Mesenchymal stem cell (in vitro differentiated cells and primary cell): ENCODE measurements around the gene SPATS2.
A peak's percentile ranks its signal among the peaks of the same experiment; 100 is the strongest.

Experiments used
- DNase-seq: peaks from one replicate; pipeline ENCODE4 v3.0.0-alpha.2; 2013
- H2AFZ ChIP-seq: one replicate; pipeline ENCODE4 v1.6.1; 2013; ENCODE audit warnings: low read depth, mild to moderate bottlenecking, control low read depth, inconsistent platforms, low read length, moderate library complexity
- H2AK5ac ChIP-seq: 2 replicates; pipeline ENCODE4 v1.6.1; 2013; ENCODE audit warnings: low read length, moderate library complexity, mild to moderate bottlenecking, inconsistent platforms; ENCODE audit not compliant: severe bottlenecking
- H2BK120ac ChIP-seq: one replicate; pipeline ENCODE4 v1.6.1; 2013; ENCODE audit warnings: low read depth, mild to moderate bottlenecking, inconsistent platforms, low read length, moderate library complexity
- H2BK12ac ChIP-seq, 2 experiments: one replicate each; pipeline ENCODE4 v1.6.1; 2013; ENCODE audit warnings: inconsistent platforms in 2 of 2, low read length in 2 of 2, mild to moderate bottlenecking in 2 of 2, moderate library complexity in 2 of 2, control low read depth in 1 of 2
- H2BK15ac ChIP-seq: one replicate; pipeline ENCODE4 v1.6.1; 2013; ENCODE audit warnings: mild to moderate bottlenecking, low read depth, inconsistent platforms; ENCODE audit not compliant: poor library complexity, severe bottlenecking
- H2BK5ac ChIP-seq: 2 replicates; pipeline ENCODE4 v1.6.1; 2013; ENCODE audit warnings: low read depth, mild to moderate bottlenecking, low read length, control low read depth, inconsistent platforms; ENCODE audit not compliant: poor library complexity, severe bottlenecking
- H3K14ac ChIP-seq, 2 experiments: one replicate each; pipeline ENCODE4 v1.6.1; 2013; ENCODE audit warnings: inconsistent platforms in 2 of 2, low read length in 2 of 2, control low read depth in 1 of 2, mild to moderate bottlenecking in 1 of 2, moderate library complexity in 1 of 2
- H3K18ac ChIP-seq, 2 experiments: one replicate each; pipeline ENCODE4 v1.6.1; 2013; ENCODE audit warnings: inconsistent platforms in 2 of 2, low read length in 2 of 2, control low read depth in 1 of 2, low read depth in 1 of 2, mild to moderate bottlenecking in 1 of 2
- H3K23ac ChIP-seq, 2 experiments: one replicate each; pipeline ENCODE4 v1.6.1; 2013; ENCODE audit warnings: inconsistent platforms in 2 of 2, low read length in 2 of 2, mild to moderate bottlenecking in 2 of 2, moderate library complexity in 2 of 2, control low read depth in 1 of 2
- H3K27ac ChIP-seq: 2 replicates; pipeline ENCODE4 v1.5.1; 2013; ENCODE audit warnings: mild to moderate bottlenecking, moderate library complexity, low read length, control low read depth, inconsistent platforms; ENCODE audit not compliant: poor library complexity, severe bottlenecking
- H3K27me3 ChIP-seq, 2 experiments: 2 replicates each; pipeline versions ENCODE4 v1.6.1 to v1.7.0; 2013; ENCODE audit warnings: low read length in 2 of 2, mild to moderate bottlenecking in 2 of 2, moderate library complexity in 2 of 2, control low read depth in 1 of 2, inconsistent platforms in 1 of 2; ENCODE audit not compliant: control insufficient read depth in 1 of 2, insufficient read depth in 1 of 2
- H3K36me3 ChIP-seq, 2 experiments: 2 replicates each; pipeline versions ENCODE4 v1.6.1 to v1.7.0; 2013; ENCODE audit warnings: low read length in 2 of 2, control low read depth in 1 of 2, inconsistent platforms in 1 of 2, low read depth in 1 of 2, mild to moderate bottlenecking in 1 of 2; ENCODE audit not compliant: insufficient read depth in 2 of 2, control insufficient read depth in 1 of 2
- H3K4ac ChIP-seq, 2 experiments: one replicate each; pipeline ENCODE4 v1.6.1; 2013; ENCODE audit warnings: inconsistent platforms in 2 of 2, low read length in 2 of 2, mild to moderate bottlenecking in 2 of 2, moderate library complexity in 2 of 2, control low read depth in 1 of 2, low read depth in 1 of 2
- H3K4me1 ChIP-seq: 2 replicates; pipeline ENCODE4 v1.6.1; 2013; ENCODE audit warnings: low read depth, low read length, control low read depth; ENCODE audit not compliant: control insufficient read depth, insufficient read depth
- H3K4me2 ChIP-seq: 2 replicates; pipeline ENCODE4 v1.6.1; 2013; ENCODE audit warnings: low read length, mild to moderate bottlenecking, inconsistent platforms; ENCODE audit not compliant: poor library complexity, severe bottlenecking
- H3K4me3 ChIP-seq, 2 experiments: 2 replicates each; pipeline versions ENCODE4 v1.5.1 to v1.7.0; 2013; ENCODE audit warnings: low read length in 2 of 2, mild to moderate bottlenecking in 2 of 2, control low read depth in 1 of 2, low read depth in 1 of 2; ENCODE audit not compliant: insufficient read depth in 1 of 2
- H3K79me1 ChIP-seq: replicated peaks from 2 replicates; pipeline ENCODE4 v1.6.1; 2013; ENCODE audit warnings: mild to moderate bottlenecking, control low read depth, low read length, inconsistent platforms; ENCODE audit not compliant: poor library complexity, severe bottlenecking
- H3K9ac ChIP-seq: 2 replicates; pipeline ENCODE4 v1.7.0; 2013; ENCODE audit warnings: mild to moderate bottlenecking, low read length, moderate library complexity
- H3K9me3 ChIP-seq: 2 replicates; pipeline ENCODE4 v1.7.0; 2013; ENCODE audit warnings: mild to moderate bottlenecking, low read length; ENCODE audit not compliant: control insufficient read depth
- H4K8ac ChIP-seq: one replicate; pipeline ENCODE4 v1.6.1; 2013; ENCODE audit warnings: inconsistent platforms, mild to moderate bottlenecking, low read length, moderate library complexity
- H4K91ac ChIP-seq: one replicate; pipeline ENCODE4 v1.6.1; 2013; ENCODE audit warnings: mild to moderate bottlenecking, low read length, inconsistent platforms
- WGBS: methylation state at CpG from one replicate; pipeline ENCODE4 v1.1.7; 2013; ENCODE audit warnings: mixed read lengths; 5-methylcytosine and 5-hydroxymethylcytosine counted together

SPATS2 gene

DNA sequence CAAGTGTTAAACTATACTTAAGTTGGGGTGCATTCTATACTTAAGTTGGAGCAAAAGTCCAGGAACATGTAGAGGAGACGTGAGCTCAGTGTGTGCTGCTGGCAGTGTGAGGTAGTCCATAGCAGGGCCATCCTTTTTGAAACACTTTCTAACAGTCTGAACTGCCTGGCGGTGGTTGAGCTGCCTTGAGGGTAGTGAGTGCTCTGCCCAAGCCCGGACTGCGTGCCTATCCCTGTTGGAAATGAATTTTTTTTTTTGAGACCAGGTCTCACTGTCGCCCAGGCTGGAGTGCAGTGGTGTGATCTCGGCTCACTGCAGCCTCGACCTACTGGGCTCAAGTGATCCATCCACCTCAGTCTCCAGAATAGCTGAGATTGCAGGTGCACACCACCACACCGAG is 185.6 kb downstream of the SPATS2 start:
- H3K79me1 ChIP-seq = peaks cover 2% of the 10 kb centered on the region
- no peak overlapping the region for H3K9ac ChIP-seq
- no peak overlapping the region for H2BK12ac ChIP-seq
- H3K14ac ChIP-seq = no peak overlapping the region
- peaks cover 15 to 25% of the 10 kb centered on the region in 2 experiments for H3K36me3 ChIP-seq
- no peak overlapping the region for H2AK5ac ChIP-seq
- H2BK15ac ChIP-seq = no peak overlapping the region
- no peak overlapping the region for H3K4me3 ChIP-seq
- no peak overlapping the region for H4K91ac ChIP-seq
- H4K8ac ChIP-seq = no peak overlapping the region
- no peak overlapping the region for H2AFZ ChIP-seq
- H3K4me2 ChIP-seq = no peak overlapping the region
- H3K18ac ChIP-seq = no peak overlapping the region
- peaks cover 47 to 54% of the 10 kb centered on the region in 2 experiments for H3K27me3 ChIP-seq
- no peak overlapping the region for H3K23ac ChIP-seq
- H3K27ac ChIP-seq = no peak overlapping the region
- DNase-seq = no peak
- no peak overlapping the region for H2BK5ac ChIP-seq
- no peak overlapping the region for H2BK120ac ChIP-seq
- WGBS = 80% methylated on average over 8 of the region's 8 CpGs
- no peaks in the 10 kb centered on the region for H3K9me3 ChIP-seq
- H3K4ac ChIP-seq = no peak overlapping the region
- H3K4me1 ChIP-seq = peaks cover 13% of the 10 kb centered on the region

DNA sequence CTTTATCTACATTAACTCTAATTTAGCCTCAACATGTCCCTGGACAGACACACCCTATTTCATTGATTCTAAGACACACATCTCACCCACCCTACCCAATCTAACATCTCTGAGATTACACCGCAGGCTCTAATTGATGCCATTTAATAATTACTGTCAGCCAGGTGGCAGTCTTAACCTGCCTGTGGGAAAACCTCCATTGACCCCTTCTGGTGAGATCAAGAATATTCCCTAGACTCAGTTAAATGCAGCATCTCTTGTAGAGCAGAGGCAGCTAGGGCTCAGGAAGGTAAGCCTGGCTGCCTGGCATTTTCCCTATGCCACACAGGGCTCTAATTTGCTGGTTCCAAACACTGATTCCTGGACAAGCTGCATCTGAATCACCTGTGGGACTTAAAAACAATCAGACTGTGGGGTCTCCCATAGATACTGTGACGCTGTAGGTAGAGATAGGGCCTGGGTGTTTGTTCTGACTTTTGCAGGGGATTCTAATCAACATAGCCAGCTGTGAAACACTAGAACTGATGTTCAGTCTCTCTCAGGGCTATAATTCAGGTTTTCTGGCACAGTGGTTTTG is 186.3 kb downstream of the SPATS2 start:
- Histone ChIP-seq H3K27me3 (peaks cover 40 to 47% of the 10 kb centered on the region in 2 experiments), H2AK5ac (no peak overlapping the region), H2BK120ac (no peak overlapping the region), H3K4me2 (no peak overlapping the region), H3K9me3 (no peaks in the 10 kb centered on the region), H2BK12ac (no peak overlapping the region), H3K23ac (no peak overlapping the region), H2AFZ (no peak overlapping the region), H3K4me3 (no peak overlapping the region), H3K4me1 (peaks cover 10% of the 10 kb centered on the region), H4K8ac (no peak overlapping the region), H3K9ac (no peak overlapping the region), H3K79me1 (peaks cover 2% of the 10 kb centered on the region), H3K4ac (no peak overlapping the region), H3K18ac (no peak overlapping the region), H2BK15ac (no peak overlapping the region), H3K14ac (no peak overlapping the region), H3K36me3 (peaks cover 21 to 31% of the 10 kb centered on the region in 2 experiments), H2BK5ac (no peak overlapping the region), H4K91ac (no peak overlapping the region), H3K27ac (no peak overlapping the region)
- peak; percentile 17 for DNase-seq
- 66% methylated on average over 2 of the region's 2 CpGs for WGBS

DNA sequence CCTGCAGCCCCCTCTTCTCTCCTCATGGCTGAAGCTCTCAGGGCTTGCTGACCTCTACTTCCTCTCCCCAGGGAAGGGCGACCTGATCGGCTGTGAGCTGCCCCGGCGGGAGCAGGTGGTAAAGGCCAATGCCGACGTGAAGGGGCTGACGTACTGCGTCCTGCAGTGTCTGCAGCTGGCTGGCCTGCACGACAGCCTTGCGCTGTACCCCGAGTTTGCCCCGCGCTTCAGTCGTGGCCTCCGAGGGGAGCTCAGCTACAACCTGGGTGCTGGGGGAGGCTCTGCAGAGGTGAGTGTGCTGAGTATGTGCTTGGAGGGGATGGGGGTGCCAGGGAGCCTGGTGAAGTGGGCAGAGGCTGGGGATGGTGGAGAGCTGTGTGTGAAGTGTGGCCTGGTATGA is 187.0 kb downstream of the SPATS2 start:
- H3K14ac ChIP-seq = no peak overlapping the region
- no peak overlapping the region for H3K4me3 ChIP-seq
- no peak overlapping the region for H2BK15ac ChIP-seq

DNA sequence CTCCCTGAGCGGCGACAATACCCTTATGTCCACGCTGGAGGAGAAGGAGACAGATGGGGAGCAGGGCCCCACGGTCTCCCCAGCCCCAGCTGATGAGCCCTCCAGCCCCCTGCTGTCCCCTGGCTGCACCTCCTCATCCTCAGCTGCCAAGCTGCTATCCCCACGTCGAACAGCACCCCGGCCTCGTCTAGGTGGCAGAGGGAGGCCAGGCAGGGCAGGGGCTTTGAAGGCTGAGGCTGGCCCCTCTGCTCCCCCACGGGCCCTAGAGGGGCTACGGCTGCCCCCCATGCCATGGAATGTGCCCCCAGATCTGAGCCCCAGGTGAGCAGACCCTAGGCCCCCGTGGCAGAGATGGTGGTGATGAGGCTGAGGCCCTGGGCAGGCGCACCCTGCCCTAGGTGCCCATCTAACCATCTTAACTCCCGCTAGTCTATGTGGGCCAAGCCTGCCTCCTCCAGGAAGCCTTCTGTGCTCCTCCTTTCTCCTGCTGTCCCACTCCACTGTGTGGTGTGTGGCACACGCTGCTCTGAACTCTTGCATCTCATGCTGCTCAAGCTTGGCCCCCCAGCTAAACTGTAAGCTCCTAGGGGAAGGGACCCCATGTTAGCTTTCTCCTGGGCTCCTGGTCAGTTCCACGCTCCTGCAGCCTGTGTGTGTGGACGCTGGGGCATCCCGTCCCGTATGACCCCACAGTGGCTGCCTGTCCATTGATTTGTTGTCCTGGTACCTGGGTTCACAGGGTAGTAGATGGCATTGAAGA is 188.5 kb downstream of the SPATS2 start:
- Histone ChIP-seq H3K23ac (no peak overlapping the region), H3K14ac (no peak overlapping the region), H3K27ac (no peak overlapping the region), H2BK15ac (no peak overlapping the region), H3K18ac (no peak overlapping the region), H3K9me3 (no peaks in the 10 kb centered on the region), H3K36me3 (peaks cover 43 to 53% of the 10 kb centered on the region in 2 experiments), H3K4ac (no peak overlapping the region), H3K79me1 (peaks cover 4% of the 10 kb centered on the region), H2BK120ac (no peak overlapping the region), H3K4me3 (no peak overlapping the region), H3K9ac (no peak overlapping the region), H4K91ac (peak overlapping the region; percentile 21), H2BK12ac (no peak overlapping the region), H4K8ac (no peak overlapping the region), H3K4me2 (no peak overlapping the region), H2AFZ (no peak overlapping the region), H3K4me1 (peaks cover 1% of the 10 kb centered on the region), H2BK5ac (no peak overlapping the region), H2AK5ac (no peak overlapping the region), H3K27me3 (peaks cover 21 to 26% of the 10 kb centered on the region in 2 experiments)
- DNase-seq = no peak
- 92% methylated on average over 18 of the region's 18 CpGs for WGBS

More for the DNA sequence above, 187.0 kb downstream of the SPATS2 start:
- Histone ChIP-seq H3K4me2 (no peak overlapping the region), H2AFZ (no peak overlapping the region), H3K27me3 (peaks cover 35 to 40% of the 10 kb centered on the region in 2 experiments), H3K4ac (no peak overlapping the region), H2BK120ac (no peak overlapping the region), H2AK5ac (no peak overlapping the region), H4K8ac (no peak overlapping the region), H3K36me3 (peaks cover 28 to 38% of the 10 kb centered on the region in 2 experiments), H3K4me1 (peaks cover 3% of the 10 kb centered on the region), H3K9me3 (no peaks in the 10 kb centered on the region), H2BK12ac (no peak overlapping the region), H3K23ac (no peak overlapping the region), H4K91ac (no peak overlapping the region), H2BK5ac (no peak overlapping the region), H3K27ac (no peak overlapping the region), H3K18ac (no peak overlapping the region), H3K79me1 (peaks cover 4% of the 10 kb centered on the region), H3K9ac (no peak overlapping the region)
- no peak for DNase-seq
- 86% methylated on average over 15 of the region's 15 CpGs for WGBS
